ENCODE data around the gene KCNH5.

The KCNH5 gene

GRCh38 chr14:63045234-63045611 lies at the start of gene KCNH5:
Gene KCNH5, minus strand, starts transcription at chr14:63045458. Its CDS starts 272 bp downstream, at chr14:63045186.
- no peak for DNase-seq

- DNase-seq, result no peak
These were observed 46.2 kb upstream of the KCNH5 start for GRCh38 chr14:63091394-63091996.

GRCh38 chr14:63088865-63089264 lies 43.6 kb upstream of the KCNH5 start:
- no peak for DNase-seq

- DNase-seq, result no peak
These were observed 33.3 kb upstream of the KCNH5 start for GRCh38 chr14:63078569-63078968.

- no peak for DNase-seq
These were observed 31.2 kb upstream of the KCNH5 start for GRCh38 chr14:63076488-63076887.

GRCh38 chr14:63055631-63056030 lies 10.4 kb upstream of the KCNH5 start:
- DNase-seq, result no peak

- no peak for DNase-seq
These were observed 6.7 kb upstream of the KCNH5 start for GRCh38 chr14:63051992-63052391.

- no peak for DNase-seq
These were observed 6.0 kb upstream of the KCNH5 start for GRCh38 chr14:63051301-63051700.

- no peak for DNase-seq
These were observed 5.4 kb upstream of the KCNH5 start for GRCh38 chr14:63050694-63051093.

- no peak for DNase-seq
These were observed 1.3 kb upstream of the KCNH5 start for GRCh38 chr14:63046339-63047268.

- DNase-seq, result no peak
These were observed 508 bp upstream of the KCNH5 start for GRCh38 chr14:63045612-63046320.

GRCh38 chr14:63039866-63040265 lies 5.4 kb downstream of the KCNH5 start:
- no peak for DNase-seq

GRCh38 chr14:63032641-63033040 lies 12.6 kb downstream of the KCNH5 start:
- DNase-seq, result no peak

GRCh38 chr14:63032076-63032475 lies 13.2 kb downstream of the KCNH5 start:
- no peak for DNase-seq

GRCh38 chr14:63030113-63030512 lies 15.1 kb downstream of the KCNH5 start:
- DNase-seq, result no peak

- DNase-seq, result no peak
These were observed 17.5 kb downstream of the KCNH5 start for GRCh38 chr14:63027719-63028118.

- no peak for DNase-seq
These were observed 18.8 kb downstream of the KCNH5 start for GRCh38 chr14:63026491-63026890.

- DNase-seq, result no peak
These were observed 30.6 kb downstream of the KCNH5 start for GRCh38 chr14:63014621-63015020.

GRCh38 chr14:63012171-63012570 lies 33.1 kb downstream of the KCNH5 start:
- no peak for DNase-seq

- DNase-seq, result no peak
These were observed 33.6 kb downstream of the KCNH5 start for GRCh38 chr14:63011623-63012022.

GRCh38 chr14:63009495-63009894 lies 35.8 kb downstream of the KCNH5 start:
- DNase-seq, result no peak

- no peak for DNase-seq
These were observed 38.7 kb downstream of the KCNH5 start for GRCh38 chr14:63006531-63006930.

GRCh38 chr14:62994096-62994495 lies 51.2 kb downstream of the KCNH5 start:
- no peak for DNase-seq

- no peak for DNase-seq
These were observed 56.3 kb downstream of the KCNH5 start for GRCh38 chr14:62988967-62989366.
